GM21360 (cell line): ENCODE results near the gene DUOXA1.
A peak's percentile ranks its signal among the peaks of the same experiment; 100 is the strongest.

ENCODE experiments used
- ATAC-seq: cut with Tn5 transposase; IDR thresholded peaks from one replicate; pipeline ENCODE4 v1.9.1; 2021; ENCODE audit warnings: mild to moderate bottlenecking, moderate library complexity; ENCODE audit not compliant: unreplicated experiment

The DUOXA1 gene

GRCh38 chr15:45133561-45133920 lies 3.9 kb upstream of the DUOXA1 start:
- no peak for ATAC-seq

- no peak for ATAC-seq
These were observed 3.3 kb upstream of the DUOXA1 start for GRCh38 chr15:45132844-45133560.

DNA sequence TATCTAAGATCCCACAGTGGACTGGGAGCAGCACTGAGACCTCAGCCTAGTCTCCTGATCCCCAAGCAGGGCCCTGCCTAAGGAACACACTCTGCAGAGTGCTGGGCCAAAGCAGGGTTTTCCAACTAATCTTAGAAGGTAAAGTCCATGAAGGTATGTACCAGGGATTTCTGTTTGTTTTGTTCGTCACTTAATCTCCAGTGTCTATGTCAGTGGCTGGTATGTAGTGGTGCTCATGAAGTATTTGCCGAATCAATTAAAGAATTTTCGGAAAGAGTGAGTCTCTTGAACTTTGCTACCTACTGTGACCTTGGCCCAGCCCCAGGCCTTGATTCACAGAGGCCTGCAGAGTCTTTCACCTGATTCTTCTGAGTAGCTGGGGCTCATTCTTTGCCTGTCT lies 1.8 kb upstream of the DUOXA1 start:
- no peak for ATAC-seq

- no peak for ATAC-seq
These were observed 767 bp upstream of the DUOXA1 start for GRCh38 chr15:45130291-45131000.

DNA sequence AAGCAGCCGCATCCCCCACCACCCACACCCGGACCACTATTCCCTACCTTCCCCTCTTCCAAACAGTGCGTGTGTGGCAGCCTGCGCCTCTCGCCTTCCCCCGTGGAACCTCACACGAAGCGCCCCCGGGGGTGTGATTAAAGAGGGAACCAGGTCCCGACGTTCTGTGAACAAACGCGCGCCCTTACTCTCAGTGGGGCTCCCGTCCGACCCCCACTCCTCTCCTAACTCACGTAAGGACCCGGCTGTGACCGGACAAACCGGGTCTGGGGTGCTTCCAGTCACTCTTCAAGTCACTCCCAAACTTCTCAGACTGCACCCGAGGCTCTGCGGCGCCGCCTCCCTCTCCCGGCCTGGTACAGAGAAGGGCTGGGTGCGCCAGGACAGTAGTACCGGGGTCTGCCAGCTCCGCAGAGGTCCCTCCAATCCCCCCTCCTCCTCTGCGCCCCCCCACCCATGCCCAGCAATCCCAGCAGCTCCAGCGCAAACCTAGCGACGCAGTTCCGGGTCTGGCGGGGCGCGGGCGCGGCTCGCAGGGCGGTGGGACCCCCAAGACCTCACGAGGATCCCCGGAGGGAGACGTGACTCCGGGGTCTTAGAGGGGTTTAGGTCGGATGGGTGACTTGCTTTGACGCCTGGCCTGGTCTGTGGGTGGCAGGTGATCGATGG lies 574 bp downstream of the DUOXA1 start:
- no peak for ATAC-seq

GRCh38 chr15:45126535-45127158 lies 3.0 kb downstream of the DUOXA1 start:
- ATAC-seq: no peak

DNA sequence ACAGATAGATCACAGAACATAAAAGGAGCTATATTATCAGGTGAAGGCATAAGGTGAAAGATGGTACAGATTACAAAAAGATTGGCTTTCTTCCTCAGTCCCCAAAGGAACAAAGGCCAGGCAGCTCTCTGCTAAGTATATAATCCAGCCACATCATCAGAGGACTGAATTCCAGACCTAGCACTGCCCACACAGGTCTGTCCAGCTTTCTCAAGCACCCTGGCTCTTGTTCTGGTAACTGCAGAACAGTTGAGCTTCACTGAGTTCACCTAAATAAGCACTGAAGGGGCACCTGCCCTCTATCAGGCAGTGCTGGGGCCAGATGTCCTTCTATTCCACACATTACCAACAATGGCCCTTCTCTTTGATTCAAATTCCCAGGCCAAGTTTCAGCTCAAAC lies 6.3 kb downstream of the DUOXA1 start:
- ATAC-seq: no peak

DNA sequence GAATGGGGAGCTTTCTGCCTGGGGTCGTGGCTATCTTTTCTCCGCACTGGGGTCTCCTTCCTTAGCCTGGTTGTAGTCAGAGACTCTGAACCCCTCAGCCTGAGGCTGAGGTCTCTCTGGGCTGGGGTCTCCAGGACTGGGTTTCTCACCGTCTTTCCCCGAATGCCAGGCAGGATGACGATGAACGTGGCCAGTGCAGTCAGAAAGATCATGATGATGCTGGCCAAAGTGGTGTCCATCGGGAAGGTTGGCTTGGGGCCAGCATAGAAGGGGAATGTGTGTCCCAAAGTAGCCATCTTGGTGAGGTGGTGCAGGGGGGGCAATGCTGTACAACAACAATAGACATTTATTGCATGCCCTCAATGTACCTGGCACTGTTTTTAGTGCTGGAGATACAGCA lies 7.0 kb downstream of the DUOXA1 start:
- no peak for ATAC-seq

- no peak for ATAC-seq
These were observed 7.8 kb downstream of the DUOXA1 start for GRCh38 chr15:45121706-45122417.

DNA sequence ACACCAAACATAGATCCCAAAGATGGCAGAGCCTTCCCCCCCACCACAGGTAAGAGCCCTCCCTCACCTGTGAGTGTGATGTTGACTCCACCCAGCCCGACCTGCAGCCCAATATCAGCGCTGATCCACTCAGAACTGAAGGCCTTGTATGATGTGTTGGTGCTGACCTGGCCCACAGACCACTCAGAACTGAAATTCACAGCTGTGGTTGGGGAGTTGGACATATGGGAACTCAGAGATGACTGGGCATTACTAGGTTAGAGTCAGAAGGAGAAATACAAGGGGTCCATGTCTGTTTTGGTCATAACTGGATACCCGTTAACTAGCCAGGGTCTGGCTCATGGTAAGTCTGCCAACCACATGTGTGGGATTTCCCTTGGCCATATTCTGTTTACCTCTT lies 8.7 kb downstream of the DUOXA1 start:
- no peak for ATAC-seq

GRCh38 chr15:45120081-45120972 lies 9.4 kb downstream of the DUOXA1 start:
- ATAC-seq: no peak

DNA sequence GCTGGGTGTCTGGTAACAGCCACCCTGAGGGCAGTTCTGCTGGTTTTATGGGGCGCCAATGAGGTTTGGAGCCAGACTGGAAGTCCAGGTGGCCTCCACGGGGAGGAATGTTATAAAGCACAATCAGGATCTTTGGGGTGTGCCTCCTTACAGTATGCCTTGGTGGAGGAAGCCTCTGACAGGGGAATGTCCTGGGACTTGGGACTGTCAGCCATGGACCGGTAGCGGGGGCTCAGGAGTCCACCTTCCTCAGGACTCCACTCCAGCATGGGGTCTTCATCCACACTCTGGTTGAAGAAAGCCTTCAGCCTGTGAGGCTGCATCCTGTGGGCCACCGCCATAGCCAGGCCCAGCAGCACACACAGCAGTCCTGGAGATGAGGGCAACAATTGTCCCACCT lies 10.7 kb downstream of the DUOXA1 start:
- no peak for ATAC-seq

DNA sequence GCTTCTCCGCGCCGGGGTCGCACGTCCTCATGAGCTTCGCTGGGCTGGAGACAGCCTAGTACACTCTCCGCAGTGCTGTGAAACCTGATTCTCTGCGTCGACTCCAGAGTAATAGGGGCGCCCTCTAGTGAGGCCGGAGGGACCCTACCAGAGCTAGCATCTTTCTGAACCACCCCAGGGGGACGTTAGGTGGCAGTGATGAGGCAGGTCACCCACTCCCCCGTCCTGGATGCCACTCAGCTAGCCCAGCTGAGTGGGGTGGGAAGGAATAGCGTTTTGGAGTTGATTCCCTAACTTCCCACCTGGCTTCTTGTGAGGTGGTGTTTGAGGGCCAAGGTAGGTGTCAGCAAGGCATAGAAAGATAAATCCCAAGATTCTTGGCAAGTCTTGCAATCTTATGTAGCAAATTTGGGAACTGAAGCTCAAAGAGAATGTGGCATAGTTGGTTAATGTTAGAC lies 11.5 kb downstream of the DUOXA1 start:
- peak; percentile 91 for ATAC-seq

DNA sequence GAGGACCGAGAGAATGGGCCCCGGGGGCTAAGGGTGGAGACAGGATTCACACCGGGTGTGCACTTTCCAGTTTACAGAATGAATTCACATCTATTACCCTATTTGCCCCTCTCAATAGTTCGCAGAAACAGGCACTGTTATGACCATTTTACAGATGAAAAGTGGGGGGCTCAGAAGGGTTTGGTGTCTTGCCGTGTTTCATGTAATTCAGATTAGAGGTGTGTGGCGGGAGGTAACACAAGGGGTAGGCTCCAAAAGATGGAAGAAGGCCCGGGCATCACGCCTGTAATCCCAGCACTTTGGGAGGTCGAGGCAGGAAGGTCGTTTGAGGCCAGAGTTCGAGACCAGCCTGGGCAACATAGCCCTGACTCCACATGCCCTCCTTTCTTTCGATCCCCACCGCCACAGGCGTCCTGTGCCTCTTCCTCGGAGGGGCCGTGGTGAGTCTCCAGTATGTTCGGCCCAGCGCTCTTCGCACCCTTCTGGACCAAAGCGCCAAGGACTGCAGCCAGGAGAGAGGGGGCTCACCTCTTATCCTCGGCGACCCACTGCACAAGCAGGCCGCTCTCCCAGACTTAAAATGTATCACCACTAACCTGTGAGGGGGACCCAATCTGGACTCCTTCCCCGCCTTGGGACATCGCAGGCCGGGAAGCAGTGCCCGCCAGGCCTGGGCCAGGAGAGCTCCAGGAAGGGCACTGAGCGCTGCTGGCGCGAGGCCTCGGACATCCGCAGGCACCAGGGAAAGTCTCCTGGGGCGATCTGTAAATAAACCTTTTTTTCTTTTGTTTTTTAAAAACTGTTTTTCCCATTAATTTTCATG lies 12.2 kb downstream of the DUOXA1 start:
- no peak for ATAC-seq

DNA sequence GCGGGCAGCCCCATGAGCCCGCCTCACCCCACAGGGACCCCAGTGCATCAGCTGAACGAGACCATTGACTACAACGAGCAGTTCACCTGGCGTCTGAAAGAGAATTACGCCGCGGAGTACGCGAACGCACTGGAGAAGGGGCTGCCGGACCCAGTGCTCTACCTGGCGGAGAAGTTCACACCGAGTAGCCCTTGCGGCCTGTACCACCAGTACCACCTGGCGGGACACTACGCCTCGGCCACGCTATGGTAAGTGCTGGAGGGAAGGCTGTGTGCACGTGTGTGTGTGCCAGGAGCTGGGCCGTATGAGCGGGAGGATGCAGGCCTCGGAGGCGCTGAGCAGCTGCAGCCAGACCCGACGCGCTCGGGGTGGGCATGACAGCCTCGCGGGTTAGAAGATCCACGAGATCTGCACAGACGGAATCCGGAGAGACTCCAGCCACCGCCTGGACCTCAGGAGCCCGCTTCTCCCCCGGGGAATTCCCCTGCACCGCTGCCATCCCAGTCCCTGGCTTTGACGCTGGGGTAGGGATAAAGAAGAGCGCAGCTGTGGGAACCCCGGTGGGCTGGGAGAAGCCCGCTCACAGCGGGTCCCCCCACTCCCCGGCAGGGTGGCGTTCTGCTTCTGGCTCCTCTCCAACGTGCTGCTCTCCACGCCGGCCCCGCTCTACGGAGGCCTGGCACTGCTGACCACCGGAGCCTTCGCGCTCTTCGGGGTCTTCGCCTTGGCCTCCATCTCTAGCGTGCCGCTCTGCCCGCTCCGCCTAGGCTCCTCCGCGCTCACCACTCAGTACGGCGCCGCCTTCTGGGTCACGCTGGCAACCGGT lies 13.0 kb downstream of the DUOXA1 start:
- ATAC-seq: no peak

GRCh38 chr15:45116006-45116481 lies 13.6 kb downstream of the DUOXA1 start:
- no peak for ATAC-seq

GRCh38 chr15:45115312-45115820 lies 14.3 kb downstream of the DUOXA1 start:
- no peak for ATAC-seq

DNA sequence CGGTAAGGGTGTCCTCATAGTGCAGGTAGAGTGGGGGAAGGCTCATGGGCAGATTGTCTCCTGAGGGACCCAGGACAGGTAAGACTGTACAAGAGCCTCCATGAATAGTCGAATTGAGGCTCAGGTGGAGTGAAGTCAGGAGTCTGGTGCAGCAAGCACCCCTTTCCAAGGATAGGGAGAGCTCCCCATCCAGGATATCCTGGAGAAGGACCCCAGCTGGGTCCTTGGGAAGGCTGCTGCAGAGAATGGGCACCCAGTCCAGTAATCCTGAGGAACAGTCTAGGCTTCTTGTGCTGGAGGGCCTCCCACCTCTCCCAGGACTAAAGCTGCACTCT lies 15.0 kb downstream of the DUOXA1 start:
- no peak for ATAC-seq
